ENCODE measurements around the gene MAP6D1.

The MAP6D1 gene

GRCh38 chr3:183824761-183825455 is 469 bp downstream of the MAP6D1 start:
- no peak overlapping the region for H3K27ac ChIP-seq
- DNase-seq (ENCODE audit: low read depth, low spot score): no peak

GRCh38 chr3:183823963-183824362 is 1.4 kb downstream of the MAP6D1 start:
- no peak overlapping the region for H3K27ac ChIP-seq
- no peak for DNase-seq (ENCODE audit: low read depth, low spot score)

GRCh38 chr3:183822631-183823030 is 2.7 kb downstream of the MAP6D1 start:
- H3K27ac ChIP-seq: no peak overlapping the region
- no peak for DNase-seq (ENCODE audit: low read depth, low spot score)

GRCh38 chr3:183819831-183820230 is 5.5 kb downstream of the MAP6D1 start:
- no peak overlapping the region for H3K27ac ChIP-seq

GRCh38 chr3:183818706-183819624 is 6.4 kb downstream of the MAP6D1 start:
- H3K27ac ChIP-seq: no peak overlapping the region
- no peak for DNase-seq (ENCODE audit: low read depth, low spot score)

More at GRCh38 chr3:183819831-183820230, 5.5 kb downstream of the MAP6D1 start:
- no peak for DNase-seq (ENCODE audit: low read depth, low spot score)

GRCh38 chr3:183818041-183818620 is 7.2 kb downstream of the MAP6D1 start:
- DNase-seq (ENCODE audit: low read depth, low spot score): no peak

GRCh38 chr3:183817639-183818038 is 7.7 kb downstream of the MAP6D1 start:
- DNase-seq (ENCODE audit: low read depth, low spot score): no peak
- H3K27ac ChIP-seq: no peak overlapping the region

More at GRCh38 chr3:183818041-183818620, 7.2 kb downstream of the MAP6D1 start:
- no peak overlapping the region for H3K27ac ChIP-seq

GRCh38 chr3:183816681-183817510 is 8.5 kb downstream of the MAP6D1 start:
- no peak overlapping the region for H3K27ac ChIP-seq

GRCh38 chr3:183815951-183816475 is 9.4 kb downstream of the MAP6D1 start:
- no peak overlapping the region for H3K27ac ChIP-seq
- no peak for DNase-seq (ENCODE audit: low read depth, low spot score)

More at GRCh38 chr3:183816681-183817510, 8.5 kb downstream of the MAP6D1 start:
- no peak for DNase-seq (ENCODE audit: low read depth, low spot score)

- H3K27ac ChIP-seq: no peak overlapping the region
- no peak for DNase-seq (ENCODE audit: low read depth, low spot score)
Measured at GRCh38 chr3:183815563-183815940, 9.8 kb downstream of the MAP6D1 start.

- no peak for DNase-seq (ENCODE audit: low read depth, low spot score)
- H3K27ac ChIP-seq: no peak overlapping the region
Measured at GRCh38 chr3:183814240-183814639, 11.1 kb downstream of the MAP6D1 start.

- peak overlapping the region; percentile 74 for H3K27ac ChIP-seq
Measured at GRCh38 chr3:183812761-183813445, 12.5 kb downstream of the MAP6D1 start.

GRCh38 chr3:183811638-183812037 is 13.7 kb downstream of the MAP6D1 start:
- H3K27ac ChIP-seq: peak overlapping the region; percentile 74
- peak; percentile 24 for DNase-seq (ENCODE audit: low read depth, low spot score)

More at GRCh38 chr3:183812761-183813445, 12.5 kb downstream of the MAP6D1 start:
- peak; percentile 29 for DNase-seq (ENCODE audit: low read depth, low spot score)

- no peak for DNase-seq (ENCODE audit: low read depth, low spot score)
- peak overlapping the region; percentile 74 for H3K27ac ChIP-seq
Measured at GRCh38 chr3:183810643-183811594, 14.5 kb downstream of the MAP6D1 start.

- DNase-seq (ENCODE audit: low read depth, low spot score): no peak
Measured at GRCh38 chr3:183809270-183809669, 16.1 kb downstream of the MAP6D1 start.

GRCh38 chr3:183808355-183808754 is 17.0 kb downstream of the MAP6D1 start:
- DNase-seq (ENCODE audit: low read depth, low spot score): no peak
- no peak overlapping the region for H3K27ac ChIP-seq

More at GRCh38 chr3:183809270-183809669, 16.1 kb downstream of the MAP6D1 start:
- H3K27ac ChIP-seq: no peak overlapping the region

- no peak for DNase-seq (ENCODE audit: low read depth, low spot score)
Measured at GRCh38 chr3:183807881-183808280, 17.5 kb downstream of the MAP6D1 start.

GRCh38 chr3:183807209-183807728 is 18.1 kb downstream of the MAP6D1 start:
- DNase-seq (ENCODE audit: low read depth, low spot score): no peak

More at GRCh38 chr3:183807881-183808280, 17.5 kb downstream of the MAP6D1 start:
- H3K27ac ChIP-seq: no peak overlapping the region

More at GRCh38 chr3:183807209-183807728, 18.1 kb downstream of the MAP6D1 start:
- H3K27ac ChIP-seq: no peak overlapping the region

Data from epithelial cell of prostate (primary cell).